Measurements from ENCODE around the gene TMEM181. TPM values are rescaled to one million over a fixed set of nuclear protein-coding genes. Genes with fewer than 3 reads are reported as not detected.

Gene TMEM181
- total and polyA plus RNA-seq, 2 of the 13 experiments (the other 11 are each of a cell fraction or from before 2014, with no cell fraction given) = 59.1 to 108 TPM

DNA sequence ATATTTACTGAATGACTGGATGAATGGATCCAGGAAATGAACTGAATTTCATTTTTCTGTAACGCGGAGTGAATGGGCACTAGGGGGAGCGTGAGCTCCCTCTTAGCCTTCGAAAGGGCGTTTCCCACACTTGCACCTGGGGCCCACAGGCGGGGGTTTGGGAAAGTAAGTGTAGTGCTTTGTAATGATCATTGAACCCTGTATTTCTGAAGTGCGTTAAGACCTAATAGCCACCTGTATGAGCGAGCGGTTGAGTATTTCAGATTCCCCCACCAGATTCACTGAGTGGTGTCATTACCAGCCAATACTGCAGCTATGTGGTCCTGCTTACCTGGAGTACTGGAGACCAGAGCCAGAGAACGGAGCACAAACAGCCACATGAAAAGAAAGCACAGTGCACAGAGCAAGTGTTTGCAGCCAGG lies 100.5 kb downstream of the TMEM181 start:
- ChIA-PET POLR2A (no interaction called here), CTCF (ENCODE audit: low intra/inter-chr PET ratio, low total read pairs) (interaction anchor here (0.6 to 2.0 kb wide), 2 partner anchors 31 to 312 kb away, joined by 4 to 9 read pairs; no protein-coding TSS in a partner anchor)
- intact Hi-C loops (cut with micrococcal nuclease; ENCODE audit: unreplicated experiment) = loop anchor here (1.0 kb wide), 2 partner anchors 31 to 312 kb away; no protein-coding TSS in a partner anchor
- ATAC-seq = peak; percentile 79
- Histone ChIP-seq H3K9ac (ENCODE audit: insufficient read depth, low read depth, low read length) (no peak overlapping the region), H4K20me1 (ENCODE audit: insufficient read depth, low read length) (no peaks in the 10 kb centered on the region), H3K4me1 (ENCODE audit: insufficient read depth, low read length) (peaks cover 17% of the 10 kb centered on the region), H3K36me3 (replicated peaks in 1 of 2; ENCODE audit: control insufficient read depth in 1 of 2, insufficient read depth in 2 of 2, low read length in 2 of 2) (no peaks in the 10 kb centered on the region), H2AFZ (ENCODE audit: low read length) (no peak overlapping the region), H3K79me2 (ENCODE audit: insufficient read depth, low read length) (no peaks in the 10 kb centered on the region), H3K27me3 (ENCODE audit: control insufficient read depth in 1 of 2, insufficient read depth in 2 of 2, low read length in 2 of 2) (peaks cover 9 to 47% of the 10 kb centered on the region in 2 experiments; a peak in 4 of 5 replicates), H3K9me3 (ENCODE audit: low read length) (no peaks in the 10 kb centered on the region), H3K27ac (ENCODE audit: extremely low read length, insufficient read depth, low read length) (no peak overlapping the region), H3K4me3 (replicated peaks in 1 of 3; ENCODE audit: insufficient read depth in 1 of 3, low read depth in 2 of 3, low read length in 3 of 3) (no peak overlapping the region), H3K4me2 (ENCODE audit: low read depth, low read length) (peak overlapping the region; percentile 10; the same call in 1 of the 2 replicates)
- in situ Hi-C loops (cut with HindIII; ENCODE audit: extremely low pct_ligation_motif_present, low pct_unique_long_range_greater_than_20kb) = no loop called here
- no TSS peak for BruUV-seq (replicated peaks)
- no peak for DNase-seq (ENCODE audit: low spot score)
- WGBS (ENCODE audit: low lambda C conversion rate) = 9% methylated on average over 10 of the region's 10 CpGs
- peak; percentile 85 for FAIRE-seq
- no peak for TF ChIP-seq ARHGAP35 (CRISPR knock-in tag; IDR thresholded peaks at IDR 0.05; ENCODE audit: borderline replicate concordance)
- TF ChIP-seq ZNF724P (CRISPR knock-in tag; IDR thresholded peaks at IDR 0.05; ENCODE audit: borderline replicate concordance) = no peak
- TF ChIP-seq YY1 (IDR thresholded peaks at IDR 0.05; ENCODE audit: insufficient read depth, insufficient replicate concordance, low read depth, low read length) = no peak
- TF ChIP-seq MTF1 (CRISPR knock-in tag; IDR thresholded peaks at IDR 0.05) = no peak
- no peak for TF ChIP-seq ETV6 (CRISPR knock-in tag; conservative IDR thresholded peaks at IDR 0.05)
- TF ChIP-seq MYNN (CRISPR knock-in tag; IDR thresholded peaks at IDR 0.05; ENCODE audit: low read depth) = no peak
- no peak for TF ChIP-seq ARNTL (CRISPR knock-in tag; IDR thresholded peaks at IDR 0.05)
- no peak for TF ChIP-seq ZNF790 (CRISPR knock-in tag; IDR thresholded peaks at IDR 0.05; ENCODE audit: borderline replicate concordance)
- no peak for TF ChIP-seq NR2F6 (IDR thresholded peaks at IDR 0.05)
- TF ChIP-seq NR2F6 (CRISPR knock-in tag; IDR thresholded peaks at IDR 0.05) = no peak
- no peak for TF ChIP-seq MXD1 (CRISPR knock-in tag; IDR thresholded peaks at IDR 0.05)
- peak; percentile 58 for TF ChIP-seq SMC3 (IDR thresholded peaks at IDR 0.05; ENCODE audit: low read length)
- TF ChIP-seq, protein P1, sequence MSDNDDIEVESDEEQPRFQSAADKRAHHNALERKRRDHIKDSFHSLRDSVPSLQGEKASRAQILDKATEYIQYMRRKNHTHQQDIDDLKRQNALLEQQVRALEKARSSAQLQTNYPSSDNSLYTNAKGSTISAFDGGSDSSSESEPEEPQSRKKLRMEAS (IDR thresholded peaks at IDR 0.05) = no peak
- no peak for TF ChIP-seq ZNF644 (CRISPR knock-in tag; IDR thresholded peaks at IDR 0.05; ENCODE audit: low read depth)
- TF ChIP-seq RAD21 (CRISPR knock-in tag; IDR thresholded peaks at IDR 0.05) = peak; percentile 52; the same call in 1 of the 2 replicates
- no peak for TF ChIP-seq MTERF4 (CRISPR knock-in tag; IDR thresholded peaks at IDR 0.05)
- TF ChIP-seq, protein P2, sequence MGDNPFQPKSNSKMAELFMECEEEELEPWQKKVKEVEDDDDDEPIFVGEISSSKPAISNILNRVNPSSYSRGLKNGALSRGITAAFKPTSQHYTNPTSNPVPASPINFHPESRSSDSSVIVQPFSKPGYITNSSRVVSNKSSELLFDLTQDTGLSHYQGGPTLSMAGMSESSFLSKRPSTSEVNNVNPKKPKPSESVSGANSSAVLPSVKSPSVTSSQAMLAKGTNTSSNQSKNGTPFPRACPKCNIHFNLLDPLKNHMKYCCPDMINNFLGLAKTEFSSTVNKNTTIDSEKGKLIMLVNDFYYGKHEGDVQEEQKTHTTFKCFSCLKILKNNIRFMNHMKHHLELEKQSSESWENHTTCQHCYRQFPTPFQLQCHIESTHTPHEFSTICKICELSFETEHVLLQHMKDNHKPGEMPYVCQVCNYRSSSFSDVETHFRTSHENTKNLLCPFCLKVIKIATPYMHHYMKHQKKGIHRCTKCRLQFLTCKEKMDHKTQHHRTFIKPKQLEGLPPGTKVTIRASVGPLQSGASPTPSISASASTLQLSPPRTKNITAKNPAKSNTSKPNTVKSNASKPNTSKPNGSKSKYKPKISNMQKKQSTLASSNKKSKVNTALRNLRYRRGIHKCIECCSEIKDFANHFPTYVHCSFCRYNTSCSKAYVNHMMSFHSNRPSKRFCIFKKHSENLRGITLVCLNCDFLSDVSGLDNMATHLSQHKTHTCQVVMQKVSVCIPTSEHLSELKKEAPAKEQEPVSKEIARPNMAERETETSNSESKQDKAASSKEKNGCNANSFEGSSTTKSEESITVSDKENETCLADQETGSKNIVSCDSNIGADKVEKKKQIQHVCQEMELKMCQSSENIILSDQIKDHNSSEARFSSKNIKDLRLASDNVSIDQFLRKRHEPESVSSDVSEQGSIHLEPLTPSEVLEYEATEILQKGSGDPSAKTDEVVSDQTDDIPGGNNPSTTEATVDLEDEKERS (CRISPR knock-in tag; IDR thresholded peaks at IDR 0.05) = no peak
- no peak for TF ChIP-seq MED13 (CRISPR knock-in tag; IDR thresholded peaks at IDR 0.05)
- no peak for TF ChIP-seq ESRRA (CRISPR knock-in tag; IDR thresholded peaks at IDR 0.05; ENCODE audit: low read depth)
- 0 out of 2 replicates have a peak, but pooled peaks have one; percentile 15 for TF ChIP-seq ARID3A (IDR thresholded peaks at IDR 0.05; ENCODE audit: low read depth, low read length)
- no peak for TF ChIP-seq JUNB (CRISPR knock-in tag; IDR thresholded peaks at IDR 0.05; ENCODE audit: borderline replicate concordance)

Data from HepG2 (cell line).